Type B pancreatic cell (in vitro differentiated cells): ENCODE data around the gene FARSB. TPM values are rescaled to one million over a fixed set of nuclear protein-coding genes. Genes with fewer than 3 reads are reported as not detected.

ENCODE experiments used
- DNase-seq: peaks from one replicate; pipeline ENCODE4 v3.0.0; 2021; ENCODE audit warnings: mixed read lengths; ENCODE audit not compliant: unreplicated experiment; ENCODE audit errors: extremely low spot score
- H3K27ac Mint-ChIP-seq: 2 replicates; pipeline ENCODE4 v1.8.0; 2021; ENCODE audit warnings: mild to moderate bottlenecking, mixed read lengths
- H3K27me3 Mint-ChIP-seq: 2 replicates; pipeline ENCODE4 v1.8.0; 2021; ENCODE audit warnings: mixed read lengths
- H3K36me3 Mint-ChIP-seq: 2 replicates; pipeline ENCODE4 v1.8.0; 2021; ENCODE audit warnings: mixed read lengths
- H3K4me1 Mint-ChIP-seq: one replicate; pipeline ENCODE4 v1.8.0; 2021; ENCODE audit warnings: mixed read lengths; ENCODE audit not compliant: unreplicated experiment
- H3K4me3 Mint-ChIP-seq: 2 replicates; pipeline ENCODE4 v1.8.0; 2021; ENCODE audit warnings: mild to moderate bottlenecking, mixed read lengths
- H3K9me3 Mint-ChIP-seq: 2 replicates; pipeline ENCODE4 v1.8.0; 2021; ENCODE audit warnings: mixed read lengths
- CTCF ChIP-seq: fragments of 200-600 bp; sonication (generic); conservative IDR thresholded peaks from 2 replicates; pipeline ENCODE4 v1.5.0; 2021; ENCODE audit warnings: antibody characterized with exemption, mild to moderate bottlenecking
- long read RNA-seq: library from polyadenylated mRNA; unstranded; transcript quantifications from one replicate; pipeline ENCODE4 v2.0.0, GENCODE V29; 2020
- total RNA-seq: library from RNA; stranded (reverse); gene quantifications from 2 replicates; pipeline ENCODE4 v1.2.1, GENCODE V29; 2021; ENCODE audit warnings: low replicate concordance

Gene FARSB
- total RNA-seq, result 17.3 and 24.0 TPM in 2 replicates
- long read RNA-seq, transcript FARSB-201 (17 exons, 3,369 nt), result major isoform, 86 of 107 reads
- long read RNA-seq, partial matches to known transcripts, result 7 of 107 reads
- long read RNA-seq, other reads (novel, unspliced or antisense), result 14 of 107 reads

GRCh38 chr2:222655787-222656525, at the start of gene FARSB:
Gene FARSB (minus strand): TSS chr2:222656092. CDS start chr2:222656073, 19 bp downstream.
- no peaks in the 10 kb centered on the region for H3K9me3 Mint-ChIP-seq
- no peaks in the 10 kb centered on the region for H3K27me3 Mint-ChIP-seq
- H3K36me3 Mint-ChIP-seq, result peaks cover 4% of the 10 kb centered on the region
- TF ChIP-seq CTCF, result no peak
- peaks cover 32% of the 10 kb centered on the region for H3K4me1 Mint-ChIP-seq
- H3K27ac Mint-ChIP-seq, result peak within 1 kb of the TSS; percentile 100
- H3K4me3 Mint-ChIP-seq, result peak within 1 kb of the TSS; percentile 97
- peak; percentile 92 for DNase-seq

- H3K27me3 Mint-ChIP-seq, result peaks cover 22% of the 10 kb centered on the region
- H3K9me3 Mint-ChIP-seq, result no peaks in the 10 kb centered on the region
- H3K4me1 Mint-ChIP-seq, result peaks cover 17% of the 10 kb centered on the region
- TF ChIP-seq CTCF, result no peak
- no peak for DNase-seq
- H3K27ac Mint-ChIP-seq, result no peak overlapping the region
- no peak overlapping the region for H3K4me3 Mint-ChIP-seq
- no peaks in the 10 kb centered on the region for H3K36me3 Mint-ChIP-seq
These were observed 48.0 kb upstream of the FARSB start for GRCh38 chr2:222703886-222704285.

GRCh38 chr2:222703091-222703490, 47.2 kb upstream of the FARSB start:
- TF ChIP-seq CTCF, result no peak
- Mint-ChIP-seq H3K36me3 (no peaks in the 10 kb centered on the region), H3K27me3 (peaks cover 22% of the 10 kb centered on the region), H3K27ac (no peak overlapping the region), H3K4me1 (peaks cover 13% of the 10 kb centered on the region), H3K9me3 (no peaks in the 10 kb centered on the region), H3K4me3 (no peak overlapping the region)
- no peak for DNase-seq

- H3K36me3 Mint-ChIP-seq, result no peaks in the 10 kb centered on the region
- H3K27ac Mint-ChIP-seq, result no peak overlapping the region
- peaks cover 3% of the 10 kb centered on the region for H3K4me1 Mint-ChIP-seq
- H3K4me3 Mint-ChIP-seq, result no peak overlapping the region
- no peak for DNase-seq
- no peaks in the 10 kb centered on the region for H3K9me3 Mint-ChIP-seq
- TF ChIP-seq CTCF, result no peak
- peaks cover 16% of the 10 kb centered on the region for H3K27me3 Mint-ChIP-seq
These were observed 45.8 kb upstream of the FARSB start for GRCh38 chr2:222701721-222702131.

GRCh38 chr2:222701233-222701632, 45.3 kb upstream of the FARSB start:
- Mint-ChIP-seq H3K4me3 (no peak overlapping the region), H3K9me3 (no peaks in the 10 kb centered on the region), H3K27ac (no peak overlapping the region), H3K36me3 (no peaks in the 10 kb centered on the region), H3K4me1 (no peaks in the 10 kb centered on the region), H3K27me3 (peaks cover 16% of the 10 kb centered on the region)
- TF ChIP-seq CTCF, result no peak
- DNase-seq, result no peak
